BLaER1 treated with 17β-estradiol and CSF1 and Interleukin-3, amounts not matched to agents 10 nM and 100 nM (cell line): Measurements from ENCODE around the gene NPIPB8.
A peak's percentile ranks its signal among the peaks of the same experiment; 100 is the strongest.
"Not testable (repeated sequence)": the region's sequence is repeated elsewhere in the genome, so short reads cannot be mapped to it uniquely, and the experiment has no call there.

ENCODE experiments used
- H3K27ac ChIP-seq, 11 experiments: shearing (Covaris generic); formaldehyde crosslinking; 2 replicates each; pipeline ENCODE4 v1.8.1; 2022
- H3K27me3 ChIP-seq, 11 experiments: shearing (Covaris generic); formaldehyde crosslinking; 2 replicates each; pipeline ENCODE4 v1.8.1; 2022
- H3K36me3 ChIP-seq, 11 experiments: shearing (Covaris generic); formaldehyde crosslinking; 2 replicates each; pipeline ENCODE4 v1.8.1; 2022
- H3K4me1 ChIP-seq, 10 experiments: shearing (Covaris generic); formaldehyde crosslinking; 2 replicates each; pipeline ENCODE4 v1.8.1; 2022
- H3K4me2 ChIP-seq, 11 experiments: shearing (Covaris generic); formaldehyde crosslinking; 2 replicates each; pipeline ENCODE4 v1.8.1; 2022
- H3K4me3 ChIP-seq, 10 experiments: shearing (Covaris generic); formaldehyde crosslinking; 2 replicates each; pipeline ENCODE4 v1.8.1; 2022
- H3K9ac ChIP-seq, 11 experiments: shearing (Covaris generic); formaldehyde crosslinking; 2 replicates each; pipeline ENCODE4 v1.8.1; 2022
- H3K9me3 ChIP-seq, 11 experiments: shearing (Covaris generic); formaldehyde crosslinking; replicated peaks in 1 of 11; 2 replicates each; pipeline ENCODE4 v1.8.1; 2022
- H4K20me1 ChIP-seq, 11 experiments: shearing (Covaris generic); formaldehyde crosslinking; 2 replicates each; pipeline ENCODE4 v1.8.1; 2022
- Cebpa-rat ChIP-seq, 11 experiments: shearing (Covaris generic); IDR thresholded peaks; 2 replicates each; pipeline ENCODE4 v1.8.1; 2022

NPIPB8 gene

DNA sequence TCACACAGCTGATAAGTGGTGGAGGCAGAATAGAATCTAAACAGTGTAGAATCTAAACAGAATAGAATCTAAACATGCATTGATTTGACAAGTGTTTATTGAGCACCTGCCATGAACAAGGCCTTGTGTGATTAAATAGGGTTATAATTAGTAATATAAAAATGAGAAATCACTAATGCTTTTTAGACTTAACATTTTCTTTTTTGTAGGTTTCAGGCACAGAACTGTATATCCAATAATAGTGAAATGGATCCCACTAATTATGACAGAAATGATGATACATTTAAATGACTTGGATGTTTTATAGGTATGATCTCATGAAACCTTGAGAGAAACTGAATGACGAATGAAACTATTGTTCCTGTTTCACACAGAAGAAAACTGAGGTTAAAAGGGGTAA, at the start of gene NPIPB8:
Gene NPIPB8, plus strand, starts transcription at position 301 of the 400 bp plus-strand sequence. CDS start 296 bp downstream, outside the sequence.
- H3K4me3 ChIP-seq, H3K4me1 ChIP-seq, H3K27ac ChIP-seq, H3K36me3 ChIP-seq, H3K9me3 ChIP-seq, H3K27me3 ChIP-seq, H3K9ac ChIP-seq, H4K20me1 ChIP-seq, H3K4me2 ChIP-seq: not testable (repeated sequence)

DNA sequence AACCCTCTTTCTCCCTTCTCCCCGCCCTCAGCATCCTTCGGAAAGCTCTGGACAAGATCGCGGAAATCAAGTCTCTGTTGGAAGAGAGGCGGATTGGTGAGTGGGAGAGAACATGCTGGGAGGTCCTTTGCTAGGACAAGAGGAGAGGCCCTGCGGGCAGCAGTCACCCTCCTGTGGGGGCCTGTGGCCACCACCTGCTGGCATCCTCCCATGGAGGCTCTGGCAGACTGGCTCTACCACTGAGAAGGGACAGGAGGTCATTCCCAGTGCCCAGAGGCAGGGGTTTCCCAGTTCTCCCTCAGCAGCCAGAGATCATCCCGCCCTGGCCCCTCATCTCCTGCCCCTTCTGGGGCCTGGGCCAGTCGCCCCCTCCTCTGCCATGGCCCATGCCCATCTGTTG, 48.8 kb upstream of the NPIPB8 start:
- Histone ChIP-seq H3K36me3 (peaks cover 74 to 94% (median 88%) of the 10 kb centered on the region in 11 experiments), H3K9me3 (no peaks in the 10 kb centered on the region), H3K27ac (no peak overlapping the region), H3K4me1 (peaks cover 0 to 16% (median 0%) of the 10 kb centered on the region in 10 experiments; a peak in 6 of 20 replicates), H3K4me2 (no peak overlapping the region), H4K20me1 (peaks cover 0 to 8% (median 0%) of the 10 kb centered on the region in 11 experiments; a peak in 3 of 22 replicates), H3K27me3 (no peaks in the 10 kb centered on the region), H3K4me3 (no peak overlapping the region), H3K9ac (no peak overlapping the region)
- TF ChIP-seq Cebpa-rat (IDR thresholded peaks at IDR 0.05): no peak

DNA sequence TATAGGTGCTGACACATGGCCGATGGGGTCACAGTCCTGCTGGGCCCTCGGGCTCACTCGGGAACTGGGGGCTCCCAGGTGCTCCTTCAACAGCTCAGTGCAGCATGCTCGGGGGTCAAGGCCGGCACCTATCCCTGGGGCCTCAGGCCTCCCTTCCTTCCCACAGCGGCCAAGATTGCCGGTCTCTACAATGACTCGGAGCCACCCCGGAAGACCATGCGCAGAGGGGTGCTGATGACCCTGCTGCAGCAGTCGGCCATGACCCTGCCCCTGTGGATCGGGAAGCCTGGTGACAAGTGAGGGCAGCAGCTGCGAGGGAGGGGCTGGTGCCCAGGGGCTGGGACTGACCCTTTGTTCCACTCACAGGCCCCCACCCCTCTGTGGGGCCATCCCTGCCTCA, 47.9 kb upstream of the NPIPB8 start:
- Histone ChIP-seq H3K4me3 (no peak overlapping the region), H3K9ac (no peak overlapping the region), H3K27me3 (no peaks in the 10 kb centered on the region), H4K20me1 (peaks cover 0 to 8% (median 0%) of the 10 kb centered on the region in 11 experiments; a peak in 3 of 22 replicates), H3K27ac (no peak overlapping the region), H3K9me3 (no peaks in the 10 kb centered on the region), H3K4me1 (peaks cover 0 to 16% (median 0%) of the 10 kb centered on the region in 10 experiments; a peak in 6 of 20 replicates), H3K36me3 (peaks cover 68 to 85% (median 80%) of the 10 kb centered on the region in 11 experiments), H3K4me2 (no peak overlapping the region)
- TF ChIP-seq Cebpa-rat (IDR thresholded peaks at IDR 0.05): no peak

DNA sequence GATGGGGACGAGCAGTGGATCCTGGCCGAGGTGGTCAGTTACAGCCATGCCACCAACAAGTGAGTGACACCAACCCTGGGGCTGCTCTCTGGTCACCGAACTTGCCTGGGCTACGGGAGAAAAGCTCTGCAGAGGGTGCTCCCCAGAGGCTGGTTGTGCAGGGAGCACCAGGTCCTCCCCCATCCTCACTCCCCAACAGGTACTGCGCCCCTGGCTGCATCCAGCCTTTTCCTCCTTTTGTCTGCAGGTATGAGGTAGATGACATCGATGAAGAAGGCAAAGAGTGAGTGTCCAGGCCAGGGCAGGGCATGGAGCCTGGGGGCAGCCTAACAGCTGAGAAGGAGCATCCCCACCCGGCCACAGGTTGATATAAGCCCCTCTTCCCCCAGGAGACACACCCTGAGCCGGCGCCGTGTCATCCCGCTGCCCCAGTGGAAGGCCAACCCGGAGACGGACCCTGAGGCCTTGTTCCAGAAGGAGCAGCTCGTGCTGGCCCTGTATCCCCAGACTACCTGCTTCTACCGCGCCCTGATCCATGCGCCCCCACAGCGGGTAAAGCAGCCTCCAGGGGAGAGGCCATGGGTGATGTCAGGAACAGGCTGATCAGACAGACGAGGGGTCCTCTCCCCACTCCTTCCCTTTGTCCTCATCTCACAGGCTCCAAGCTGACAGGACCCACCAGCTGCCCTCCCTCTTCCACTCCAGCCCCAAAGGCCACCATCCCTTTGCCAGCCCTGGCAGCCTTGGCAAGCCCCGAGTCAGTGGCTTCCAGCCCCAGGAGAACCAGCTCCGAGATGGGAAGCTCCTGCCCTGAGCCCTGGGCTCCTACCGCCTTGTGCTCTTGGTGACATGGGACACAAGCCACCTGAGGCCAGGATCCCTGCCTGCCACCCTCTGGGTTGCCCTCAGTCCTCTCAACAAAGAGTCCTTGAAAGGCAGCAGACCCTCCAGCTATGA, 47.2 kb upstream of the NPIPB8 start:
- no peaks in the 10 kb centered on the region for H3K27me3 ChIP-seq
- H3K36me3 ChIP-seq: peaks cover 61 to 78% (median 73%) of the 10 kb centered on the region in 11 experiments
- no peak for TF ChIP-seq Cebpa-rat (IDR thresholded peaks at IDR 0.05)
- H3K9me3 ChIP-seq: no peaks in the 10 kb centered on the region
- peak overlapping the region in 1 of 11 experiments; percentile 18; a peak in 1 of 22 replicates for H3K27ac ChIP-seq
- H3K9ac ChIP-seq: no peak overlapping the region
- peaks cover 0 to 13% (median 0%) of the 10 kb centered on the region in 10 experiments; a peak in 6 of 20 replicates for H3K4me1 ChIP-seq
- H3K4me3 ChIP-seq: no peak overlapping the region
- H4K20me1 ChIP-seq: peaks cover 0 to 6% (median 0%) of the 10 kb centered on the region in 11 experiments; a peak in 3 of 22 replicates
- H3K4me2 ChIP-seq: no peak overlapping the region

DNA sequence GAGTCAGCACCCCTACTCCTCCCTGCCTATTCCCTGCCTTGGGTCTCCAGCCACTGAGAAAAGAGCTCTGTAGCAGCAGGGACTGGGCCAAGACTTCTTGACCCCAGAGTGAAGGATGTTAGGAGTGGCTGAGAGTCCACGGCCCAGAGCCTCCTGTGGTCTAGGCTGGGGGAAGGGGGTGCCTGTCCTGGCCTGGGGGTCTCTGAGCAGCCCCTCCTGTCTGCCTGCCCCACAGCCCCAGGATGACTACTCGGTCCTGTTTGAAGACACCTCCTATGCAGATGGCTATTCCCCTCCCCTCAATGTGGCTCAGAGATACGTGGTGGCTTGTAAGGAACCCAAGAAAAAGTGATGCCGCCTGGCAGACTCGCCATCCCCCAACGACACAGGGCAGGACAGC, 46.5 kb upstream of the NPIPB8 start:
- H3K9ac ChIP-seq: no peak overlapping the region
- H3K4me1 ChIP-seq: peaks cover 0 to 10% (median 4%) of the 10 kb centered on the region in 10 experiments; a peak in 18 of 20 replicates
- H3K27me3 ChIP-seq: no peaks in the 10 kb centered on the region
- no peak for TF ChIP-seq Cebpa-rat (IDR thresholded peaks at IDR 0.05)
- H4K20me1 ChIP-seq: peaks cover 0 to 6% (median 0%) of the 10 kb centered on the region in 11 experiments; a peak in 1 of 22 replicates
- peak overlapping the region in 1 of 11 experiments; percentile 18; a peak in 1 of 22 replicates for H3K27ac ChIP-seq
- no peak overlapping the region for H3K4me3 ChIP-seq
- no peak overlapping the region for H3K4me2 ChIP-seq
- peaks cover 54 to 71% (median 67%) of the 10 kb centered on the region in 11 experiments for H3K36me3 ChIP-seq
- no peaks in the 10 kb centered on the region for H3K9me3 ChIP-seq

DNA sequence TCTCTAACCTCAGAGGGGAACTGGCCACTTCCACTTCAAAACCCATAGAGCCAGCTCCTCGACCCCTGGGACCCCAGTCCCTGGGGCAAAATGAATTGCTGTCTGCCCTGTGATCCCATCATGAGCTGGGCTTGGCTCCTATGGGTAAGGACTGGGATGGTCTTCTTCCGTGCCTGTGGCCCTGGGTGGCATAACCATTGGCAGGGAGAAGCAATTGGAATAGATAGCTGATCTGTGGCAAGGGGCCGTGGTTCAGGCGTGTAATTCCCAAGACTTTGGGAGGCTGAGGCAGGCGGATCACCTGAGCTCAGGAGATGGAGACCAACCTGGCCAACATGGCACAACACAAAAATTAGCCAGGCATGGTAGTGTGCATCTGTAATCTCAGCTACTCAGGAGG, 45.4 kb upstream of the NPIPB8 start:
- H3K4me1 ChIP-seq: peaks cover 10 to 17% (median 15%) of the 10 kb centered on the region in 10 experiments
- H3K36me3 ChIP-seq: peaks cover 43 to 59% (median 55%) of the 10 kb centered on the region in 11 experiments
- peaks cover 0 to 6% (median 0%) of the 10 kb centered on the region in 11 experiments; a peak in 1 of 22 replicates for H4K20me1 ChIP-seq
- TF ChIP-seq Cebpa-rat (IDR thresholded peaks at IDR 0.05): no peak
- no peak overlapping the region for H3K4me3 ChIP-seq
- H3K27me3 ChIP-seq: no peaks in the 10 kb centered on the region
- H3K9me3 ChIP-seq: no peaks in the 10 kb centered on the region
- H3K27ac ChIP-seq: no peak overlapping the region
- H3K4me2 ChIP-seq: no peak overlapping the region
- no peak overlapping the region for H3K9ac ChIP-seq

DNA sequence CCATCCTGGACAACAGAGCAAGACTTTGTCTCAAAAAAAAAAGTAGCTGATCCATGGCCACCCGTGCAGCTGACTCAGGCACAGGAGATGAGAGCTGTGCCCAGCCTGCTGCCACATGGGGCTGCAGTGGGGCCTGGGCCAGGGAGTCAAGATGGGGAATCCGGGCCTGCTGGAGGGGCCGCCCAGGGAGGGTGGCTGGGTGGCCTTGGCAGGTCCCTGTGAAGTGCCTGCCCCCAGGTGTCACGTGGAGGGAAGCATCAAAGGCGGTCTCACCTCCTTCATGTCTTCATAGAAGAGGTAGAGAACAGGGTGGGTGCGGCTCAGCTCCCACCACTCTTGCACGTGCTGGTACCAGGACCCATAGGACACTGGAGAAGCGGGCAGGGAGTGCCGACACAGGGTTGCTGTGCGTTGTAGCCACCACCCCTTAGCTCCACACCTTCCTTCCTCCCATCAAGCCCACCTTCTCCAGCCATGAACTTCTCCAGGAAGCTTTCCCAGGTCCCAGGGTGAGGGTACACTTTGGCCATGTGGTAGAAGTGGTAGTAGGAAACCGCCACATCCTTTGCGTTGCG, 44.8 kb upstream of the NPIPB8 start:
- no peaks in the 10 kb centered on the region for H3K27me3 ChIP-seq
- no peak overlapping the region for H3K4me2 ChIP-seq
- no peak overlapping the region for H3K4me3 ChIP-seq
- H3K9ac ChIP-seq: no peak overlapping the region
- no peaks in the 10 kb centered on the region for H3K9me3 ChIP-seq
- TF ChIP-seq Cebpa-rat (IDR thresholded peaks at IDR 0.05): no peak
- H3K27ac ChIP-seq: no peak overlapping the region
- H3K4me1 ChIP-seq: peaks cover 15 to 22% (median 20%) of the 10 kb centered on the region in 10 experiments
- peaks cover 0 to 6% (median 0%) of the 10 kb centered on the region in 11 experiments; a peak in 1 of 22 replicates for H4K20me1 ChIP-seq
- peaks cover 39 to 54% (median 50%) of the 10 kb centered on the region in 11 experiments for H3K36me3 ChIP-seq

DNA sequence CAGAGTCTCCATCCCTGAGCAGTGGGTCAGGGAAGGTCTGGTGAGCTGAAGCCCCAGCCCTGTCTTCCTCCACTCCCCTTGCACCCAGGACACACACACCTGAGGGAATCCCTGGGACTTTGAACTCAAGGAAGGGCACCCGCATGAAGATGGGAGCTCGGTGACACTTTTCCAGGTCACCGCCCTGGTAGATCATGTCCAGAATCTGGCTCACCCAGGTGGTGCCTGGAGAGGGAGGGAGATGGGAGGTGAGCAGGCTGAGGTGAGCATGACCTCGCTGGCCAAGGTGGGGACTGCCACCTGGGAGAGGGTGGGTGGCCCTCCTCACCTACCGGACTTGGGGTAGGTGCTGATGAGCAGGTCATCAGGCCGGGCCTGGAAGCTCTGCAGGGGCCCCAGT, 42.4 kb upstream of the NPIPB8 start:
- Histone ChIP-seq H3K36me3 (peaks cover 18 to 30% (median 27%) of the 10 kb centered on the region in 11 experiments), H3K4me1 (peaks cover 20 to 28% (median 24%) of the 10 kb centered on the region in 10 experiments)
- not testable (repeated sequence) for H3K27ac ChIP-seq, H3K9me3 ChIP-seq, H3K4me2 ChIP-seq, H4K20me1 ChIP-seq, H3K9ac ChIP-seq, H3K4me3 ChIP-seq, H3K27me3 ChIP-seq

DNA sequence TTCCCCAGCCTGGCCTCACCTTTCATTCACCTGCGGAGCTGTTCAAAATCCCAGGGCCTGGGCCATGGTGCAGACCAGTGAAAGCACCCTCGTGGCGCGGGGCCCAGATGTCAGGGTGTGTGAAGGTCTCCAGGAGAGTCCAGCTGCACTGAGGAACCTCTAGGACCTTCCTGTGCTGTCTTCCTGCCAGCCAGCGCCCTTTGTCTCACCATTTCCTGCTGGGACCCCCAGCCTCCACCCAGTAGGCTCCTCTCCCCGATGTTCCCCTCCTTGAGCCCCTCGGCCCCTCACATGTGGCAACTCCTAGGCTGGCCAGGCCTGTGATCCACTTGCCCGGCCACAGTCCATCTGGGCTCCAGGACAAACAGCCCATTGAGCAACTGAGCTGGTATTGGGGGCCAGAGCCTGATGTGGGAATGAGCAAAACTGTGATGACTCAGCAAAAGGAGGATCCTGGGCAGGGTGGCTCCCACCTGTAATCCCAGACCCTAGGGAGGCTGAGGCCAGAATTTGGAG, 41.7 kb upstream of the NPIPB8 start:
- H3K4me1 ChIP-seq: peaks cover 20 to 28% (median 24%) of the 10 kb centered on the region in 10 experiments
- no peak for TF ChIP-seq Cebpa-rat (IDR thresholded peaks at IDR 0.05)
- H3K36me3 ChIP-seq: peaks cover 11 to 22% (median 19%) of the 10 kb centered on the region in 11 experiments; a peak in 21 of 22 replicates
- H3K27ac ChIP-seq: peak overlapping the region in 10 of 11 experiments; percentile 12 to 72 (median 60); a peak in 16 of 22 replicates
- peak overlapping the region in 10 of 11 experiments; percentile 76 to 92 (median 83); a peak in 17 of 22 replicates for H3K4me2 ChIP-seq
- no peaks in the 10 kb centered on the region for H3K9me3 ChIP-seq
- no peak overlapping the region; a peak in 1 of 20 replicates for H3K4me3 ChIP-seq
- H4K20me1 ChIP-seq: no peaks in the 10 kb centered on the region
- H3K9ac ChIP-seq: peak overlapping the region in 7 of 11 experiments; percentile 5 to 56 (median 42); a peak in 4 of 22 replicates
- no peaks in the 10 kb centered on the region for H3K27me3 ChIP-seq
